HUDEP-2 (cell line): ENCODE data around the gene AGR3.

Experiments
- DNase-seq, 76 experiments: peaks; one replicate each; lab custom pipeline; 2025; ENCODE audit not compliant: unreplicated experiment in 76 of 76; lab: John Stamatoyannopoulos, UW

Gene AGR3

GRCh38 chr7:16881844-16882243 lies at the start of gene AGR3:
TSS of gene AGR3 (minus strand) at chr7:16881983. CDS start at chr7:16878618, 3,365 bp downstream.
- no peak for DNase-seq

DNA sequence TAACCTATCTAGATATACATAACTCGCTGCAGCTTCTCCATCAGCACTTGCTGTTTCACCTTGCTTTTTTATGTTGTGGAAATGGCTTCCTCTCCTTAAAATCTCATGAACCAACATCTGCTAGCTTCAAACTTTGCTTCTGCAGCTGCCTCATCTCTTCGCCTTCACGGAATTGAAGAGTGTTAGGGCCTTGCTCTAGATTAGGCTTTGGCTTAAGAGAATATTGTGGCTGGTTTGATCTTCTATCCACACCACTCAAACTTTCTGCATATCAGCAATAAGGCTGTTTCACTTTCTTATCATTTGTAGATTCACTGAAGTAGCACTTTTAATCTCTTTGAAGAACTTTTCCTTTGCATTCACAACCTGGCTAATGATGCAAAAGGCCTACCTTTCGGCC lies 49.2 kb upstream of the AGR3 start:
- no peak for DNase-seq

DNA sequence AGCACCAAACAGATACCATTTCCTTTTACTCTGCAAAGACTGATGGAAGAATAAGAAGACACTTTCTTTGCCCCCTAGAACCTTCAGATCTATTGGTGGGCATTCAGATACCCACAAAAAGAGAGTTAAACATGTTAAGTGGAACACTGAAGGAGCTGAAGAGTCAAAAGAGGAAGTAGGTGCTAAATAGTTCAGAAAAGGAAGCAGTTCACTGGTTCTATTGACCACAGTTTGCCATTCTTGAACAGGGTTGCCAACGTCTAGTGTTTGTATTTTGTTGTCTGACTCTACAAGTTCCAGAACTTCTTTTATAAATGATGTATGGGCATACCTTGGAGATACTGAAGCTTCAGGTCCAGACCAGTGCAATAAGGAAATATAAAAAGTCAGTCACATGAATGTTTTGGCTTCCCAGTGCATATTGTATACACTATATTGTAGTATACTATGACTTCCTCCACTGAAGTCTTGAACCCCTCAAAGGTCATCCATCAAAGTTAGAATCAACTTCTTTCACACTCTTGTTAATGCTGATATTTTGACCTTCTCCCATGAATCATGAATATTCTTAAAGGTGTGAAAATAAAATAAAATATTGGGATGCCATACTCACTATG lies 47.5 kb upstream of the AGR3 start:
- DNase-seq, result no peak

DNA sequence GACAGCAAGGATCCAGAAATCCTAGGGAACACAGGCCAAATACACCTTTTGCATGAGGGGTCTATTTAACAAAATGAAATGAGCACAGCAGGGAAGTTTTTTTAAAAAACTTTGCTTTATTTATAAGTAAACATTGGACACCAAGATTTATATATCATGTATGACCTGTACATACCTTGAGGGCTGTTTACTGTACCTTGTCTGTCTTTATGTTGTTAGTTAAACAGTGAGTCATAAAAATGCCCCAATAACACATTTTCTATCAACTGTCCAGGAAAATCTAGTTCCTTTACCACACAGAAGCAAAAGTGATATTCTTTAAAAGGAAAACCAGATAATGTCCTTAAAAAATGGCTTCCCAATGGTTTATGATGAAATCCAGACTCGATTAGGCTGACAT lies 45.1 kb upstream of the AGR3 start:
- DNase-seq, result no peak

DNA sequence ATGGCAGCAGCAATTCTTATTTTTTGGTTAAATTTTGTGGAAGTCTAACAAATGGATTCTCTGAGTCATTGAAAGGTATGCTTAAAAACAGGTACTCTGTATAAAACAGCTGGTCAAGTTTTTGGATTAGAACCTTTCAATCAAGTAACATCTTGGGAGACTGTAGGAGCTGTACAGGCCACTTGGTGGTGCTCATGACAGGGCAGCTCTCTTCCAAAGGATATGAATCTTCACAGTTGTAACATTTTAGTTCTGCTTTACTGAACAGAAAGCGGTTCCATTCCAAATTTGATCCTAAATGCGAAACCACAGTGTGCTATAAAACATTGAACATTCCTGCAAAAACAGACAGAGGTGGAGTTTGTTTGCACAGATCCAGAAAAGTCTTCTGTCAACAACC lies 44.5 kb upstream of the AGR3 start:
- peak in 5 of 76 experiments; percentile 6 to 22 (median 15) for DNase-seq

GRCh38 chr7:16925609-16926008 lies 43.8 kb upstream of the AGR3 start:
- DNase-seq, result no peak

GRCh38 chr7:16923019-16923418 lies 41.2 kb upstream of the AGR3 start:
- peak in 5 of 76 experiments; percentile 2 to 46 (median 21) for DNase-seq

- DNase-seq, result no peak
Observed at GRCh38 chr7:16921644-16922257, 40.0 kb upstream of the AGR3 start.

- DNase-seq, result no peak
Observed at GRCh38 chr7:16921151-16921550, 39.4 kb upstream of the AGR3 start.

- DNase-seq, result no peak
Observed at GRCh38 chr7:16919440-16919839, 37.7 kb upstream of the AGR3 start.

- peak in 20 of 76 experiments; percentile 4 to 41 (median 18) for DNase-seq
Observed at GRCh38 chr7:16918288-16918895, 36.6 kb upstream of the AGR3 start.

- no peak for DNase-seq
Observed at GRCh38 chr7:16916738-16917137, 35.0 kb upstream of the AGR3 start.

DNA sequence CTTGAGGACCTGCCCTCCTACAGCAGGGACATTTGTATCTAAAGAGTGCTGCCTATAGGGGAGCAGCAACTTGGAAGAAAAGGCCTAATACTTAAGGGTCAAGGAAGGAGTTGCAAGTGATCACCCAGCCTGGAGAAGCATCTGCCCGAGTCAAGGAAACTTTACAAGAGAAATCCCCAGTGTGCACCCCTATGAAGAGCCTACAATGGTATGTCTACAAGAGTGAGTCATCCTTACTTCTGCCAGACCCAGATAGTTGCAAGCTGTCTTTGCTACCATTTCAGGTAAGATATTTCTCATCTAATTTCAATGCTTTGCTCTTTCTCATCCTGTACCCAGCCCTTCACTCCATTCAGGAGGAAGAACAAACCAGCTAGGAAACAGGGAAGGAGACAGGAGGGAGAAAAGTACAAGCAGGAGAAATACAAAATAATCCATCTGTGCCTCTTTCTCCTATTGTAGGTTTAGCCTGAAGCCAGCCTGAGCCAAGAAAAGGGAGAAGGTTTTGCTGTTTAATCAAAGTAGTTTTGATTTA lies 34.4 kb upstream of the AGR3 start:
- peak in 2 of 76 experiments; percentile 7 to 24 for DNase-seq

- DNase-seq, result no peak
Observed at GRCh38 chr7:16915405-16915804, 33.6 kb upstream of the AGR3 start.

- DNase-seq, result no peak
Observed at GRCh38 chr7:16914771-16915170, 33.0 kb upstream of the AGR3 start.

DNA sequence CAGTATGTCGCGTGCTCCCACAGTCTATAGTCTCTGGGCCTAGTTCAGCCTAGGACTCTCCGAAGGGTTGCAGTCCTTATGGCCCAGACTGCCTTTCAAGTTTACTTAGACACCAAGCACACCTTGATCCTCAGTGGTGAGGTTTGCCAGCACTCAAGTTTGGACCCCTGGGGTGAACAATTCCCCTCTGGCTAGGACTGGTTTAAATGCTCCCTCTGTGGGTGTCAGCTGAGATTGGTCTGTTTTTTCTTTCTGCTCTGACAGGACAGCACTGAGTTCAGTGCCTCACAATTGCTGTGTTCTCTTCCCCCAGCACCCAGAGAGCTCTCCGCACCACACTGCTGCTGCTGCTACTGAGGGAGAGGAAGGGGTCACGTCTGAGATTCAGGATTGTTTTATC lies 31.9 kb upstream of the AGR3 start:
- DNase-seq, result no peak

DNA sequence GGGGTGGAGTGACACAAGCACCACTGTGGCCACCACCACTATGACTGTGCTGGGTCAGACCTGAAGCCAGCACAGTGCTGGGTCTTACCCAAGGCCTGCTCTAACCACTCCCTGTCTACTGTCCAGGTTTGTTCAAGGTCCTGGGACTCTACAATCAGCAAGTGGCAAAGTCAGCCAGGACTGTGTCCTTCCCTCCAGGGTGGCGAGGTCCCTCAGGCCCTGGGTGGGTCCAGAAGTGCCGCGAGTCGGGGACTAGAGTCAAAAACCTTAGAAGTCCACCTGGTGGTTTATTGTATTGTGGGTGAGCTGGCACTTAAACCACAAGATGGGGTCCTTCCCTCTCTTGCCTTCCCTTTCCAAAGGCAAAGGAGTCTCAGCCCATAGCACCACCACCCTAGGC lies 30.8 kb upstream of the AGR3 start:
- DNase-seq, result no peak

GRCh38 chr7:16908561-16908960 lies 26.8 kb upstream of the AGR3 start:
- DNase-seq, result no peak

DNA sequence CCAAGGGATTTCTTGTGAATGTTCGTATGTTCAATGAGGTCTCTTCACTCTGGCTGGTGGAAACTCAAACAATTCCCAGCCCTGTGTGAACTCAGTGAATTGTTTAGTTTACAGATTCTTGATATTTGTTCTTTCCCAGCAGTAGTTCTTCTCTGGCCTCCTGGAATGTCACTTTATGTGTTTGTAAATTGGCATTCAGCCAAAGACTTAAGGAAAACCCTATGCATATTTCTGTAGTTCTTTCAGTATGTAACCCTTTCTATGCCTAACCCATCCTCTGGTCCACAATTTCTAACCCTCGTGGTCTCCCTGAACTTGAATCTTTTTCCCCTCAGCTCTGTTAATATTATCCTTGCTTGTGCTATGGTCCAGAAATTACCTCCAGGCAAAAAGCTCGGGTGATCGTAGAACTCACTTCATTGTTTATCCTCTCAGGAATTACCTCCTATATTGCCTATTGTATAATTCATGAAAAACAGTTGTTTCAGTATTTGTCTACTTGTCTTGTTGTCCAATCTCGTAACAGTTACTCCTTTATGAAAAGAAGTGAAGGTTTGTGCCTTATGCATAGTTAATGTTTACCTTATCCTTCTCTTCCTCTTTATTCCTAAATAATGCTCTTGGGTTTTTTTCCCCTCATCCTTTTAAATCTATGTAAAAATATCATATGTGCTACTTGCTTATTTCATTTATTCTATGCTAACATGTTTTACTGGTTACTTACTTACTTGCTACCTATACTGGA lies 23.7 kb upstream of the AGR3 start:
- no peak for DNase-seq

GRCh38 chr7:16904076-16904475 lies 22.3 kb upstream of the AGR3 start:
- DNase-seq, result no peak

DNA sequence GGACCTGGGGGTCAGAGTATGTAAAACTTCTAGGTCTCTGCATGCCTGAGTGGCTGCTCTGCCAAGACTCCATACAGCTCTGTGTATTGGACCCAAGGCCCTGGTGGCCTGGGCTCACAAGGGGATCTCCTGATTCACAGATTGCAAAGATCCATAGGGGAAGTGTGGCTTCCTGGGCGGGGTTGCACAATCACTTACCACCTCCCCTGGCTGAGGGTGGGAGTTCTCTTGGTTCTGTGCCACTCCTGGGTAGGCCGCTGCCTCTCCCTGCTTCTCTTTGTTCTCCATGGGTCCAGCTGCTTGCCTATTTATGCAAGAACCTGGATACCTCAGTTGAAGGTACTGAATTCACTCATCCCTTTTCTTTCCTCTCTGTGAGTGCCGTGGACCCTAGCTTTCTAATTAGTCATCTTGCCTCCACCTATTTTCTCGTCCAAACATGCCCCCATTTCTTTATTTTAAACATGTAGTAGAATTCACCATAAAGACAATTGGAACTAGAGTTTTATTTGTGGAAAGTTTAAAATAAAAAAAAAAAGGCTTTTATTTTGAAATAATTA lies 18.5 kb upstream of the AGR3 start:
- no peak for DNase-seq
